T-helper 1 cell treated with Interleukin-12 subunit alpha and Interleukin-12 subunit beta and Interleukin-4 antibody, amounts not matched to agents 30 μg/mL and 1 μg/mL, for 36 hours (primary cell): Measurements from ENCODE around the gene SEMA5B.
A peak's percentile ranks its signal among the peaks of the same experiment; 100 is the strongest.

ENCODE experiments used
- H3K27ac Mint-ChIP-seq: one replicate; pipeline ENCODE4 v1.8.0; 2021; ENCODE audit warnings: mild to moderate bottlenecking, mixed read lengths
- H3K27me3 Mint-ChIP-seq: one replicate; pipeline ENCODE4 v1.8.0; 2021; ENCODE audit warnings: low read depth, mixed read lengths
- H3K36me3 Mint-ChIP-seq: one replicate; pipeline ENCODE4 v1.8.0; 2021; ENCODE audit warnings: low read depth, mixed read lengths
- H3K4me1 Mint-ChIP-seq: one replicate; pipeline ENCODE4 v1.8.0; 2021; ENCODE audit warnings: low read depth, mixed read lengths
- H3K4me3 Mint-ChIP-seq: one replicate; pipeline ENCODE4 v1.8.0; 2021; ENCODE audit warnings: mild to moderate bottlenecking, moderate library complexity, mixed read lengths
- H3K9me3 Mint-ChIP-seq: one replicate; pipeline ENCODE4 v1.8.0; 2021; ENCODE audit warnings: mixed read lengths

The SEMA5B gene

GRCh38 chr3:122985539-122985938 lies 42.0 kb downstream of the SEMA5B start:
- Mint-ChIP-seq H3K27me3 (peaks cover 41% of the 10 kb centered on the region), H3K27ac (no peak overlapping the region), H3K4me1 (no peaks in the 10 kb centered on the region)

GRCh38 chr3:122984650-122985049 lies 42.9 kb downstream of the SEMA5B start:
- H3K36me3 Mint-ChIP-seq, result no peaks in the 10 kb centered on the region
- no peak overlapping the region for H3K4me3 Mint-ChIP-seq
- H3K27me3 Mint-ChIP-seq, result peaks cover 40% of the 10 kb centered on the region
- no peak overlapping the region for H3K27ac Mint-ChIP-seq
- H3K9me3 Mint-ChIP-seq, result no peaks in the 10 kb centered on the region
- no peaks in the 10 kb centered on the region for H3K4me1 Mint-ChIP-seq

More at GRCh38 chr3:122985539-122985938, 42.0 kb downstream of the SEMA5B start:
- Mint-ChIP-seq H3K4me3 (no peak overlapping the region), H3K9me3 (no peaks in the 10 kb centered on the region), H3K36me3 (no peaks in the 10 kb centered on the region)

GRCh38 chr3:122984007-122984406 lies 43.6 kb downstream of the SEMA5B start:
- Mint-ChIP-seq H3K27me3 (peaks cover 36% of the 10 kb centered on the region), H3K36me3 (no peaks in the 10 kb centered on the region), H3K4me3 (no peak overlapping the region), H3K9me3 (no peaks in the 10 kb centered on the region), H3K27ac (no peak overlapping the region), H3K4me1 (peaks cover 2% of the 10 kb centered on the region)

- H3K9me3 Mint-ChIP-seq, result no peaks in the 10 kb centered on the region
- H3K4me1 Mint-ChIP-seq, result peaks cover 5% of the 10 kb centered on the region
- H3K4me3 Mint-ChIP-seq, result no peak overlapping the region
- no peaks in the 10 kb centered on the region for H3K36me3 Mint-ChIP-seq
- peaks cover 26% of the 10 kb centered on the region for H3K27me3 Mint-ChIP-seq
- H3K27ac Mint-ChIP-seq, result no peak overlapping the region
Measured at GRCh38 chr3:122982216-122983185, 45.1 kb downstream of the SEMA5B start.

- H3K27me3 Mint-ChIP-seq, result peaks cover 3% of the 10 kb centered on the region
- no peak overlapping the region for H3K27ac Mint-ChIP-seq
- H3K36me3 Mint-ChIP-seq, result no peaks in the 10 kb centered on the region
- H3K4me1 Mint-ChIP-seq, result peaks cover 21% of the 10 kb centered on the region
- no peaks in the 10 kb centered on the region for H3K9me3 Mint-ChIP-seq
- H3K4me3 Mint-ChIP-seq, result no peak overlapping the region
Measured at GRCh38 chr3:122979211-122979610, 48.4 kb downstream of the SEMA5B start.

GRCh38 chr3:122978569-122978968 lies 49.0 kb downstream of the SEMA5B start:
- Mint-ChIP-seq H3K4me1 (peaks cover 21% of the 10 kb centered on the region), H3K27me3 (peaks cover 3% of the 10 kb centered on the region), H3K27ac (no peak overlapping the region), H3K36me3 (no peaks in the 10 kb centered on the region), H3K9me3 (no peaks in the 10 kb centered on the region), H3K4me3 (no peak overlapping the region)

GRCh38 chr3:122977746-122978466 lies 49.7 kb downstream of the SEMA5B start:
- no peaks in the 10 kb centered on the region for H3K36me3 Mint-ChIP-seq
- no peak overlapping the region for H3K4me3 Mint-ChIP-seq
- no peak overlapping the region for H3K27ac Mint-ChIP-seq
- H3K9me3 Mint-ChIP-seq, result no peaks in the 10 kb centered on the region
- H3K4me1 Mint-ChIP-seq, result peaks cover 21% of the 10 kb centered on the region
- H3K27me3 Mint-ChIP-seq, result peaks cover 7% of the 10 kb centered on the region

- Mint-ChIP-seq H3K4me3 (peak overlapping the region; percentile 69), H3K9me3 (no peaks in the 10 kb centered on the region), H3K27me3 (peaks cover 9% of the 10 kb centered on the region), H3K27ac (peak overlapping the region; percentile 50), H3K36me3 (no peaks in the 10 kb centered on the region), H3K4me1 (peaks cover 21% of the 10 kb centered on the region)
Measured at GRCh38 chr3:122975924-122976293, 51.7 kb downstream of the SEMA5B start.

- peaks cover 11% of the 10 kb centered on the region for H3K27me3 Mint-ChIP-seq
- no peaks in the 10 kb centered on the region for H3K9me3 Mint-ChIP-seq
- H3K4me3 Mint-ChIP-seq, result peak overlapping the region; percentile 69
Measured at GRCh38 chr3:122975163-122975923, 52.2 kb downstream of the SEMA5B start.

GRCh38 chr3:122974764-122975162 lies 52.8 kb downstream of the SEMA5B start:
- Mint-ChIP-seq H3K36me3 (no peaks in the 10 kb centered on the region), H3K4me1 (peaks cover 21% of the 10 kb centered on the region), H3K9me3 (no peaks in the 10 kb centered on the region), H3K4me3 (peak overlapping the region; percentile 36), H3K27me3 (peaks cover 11% of the 10 kb centered on the region), H3K27ac (no peak overlapping the region)

More at GRCh38 chr3:122975163-122975923, 52.2 kb downstream of the SEMA5B start:
- Mint-ChIP-seq H3K4me1 (peaks cover 21% of the 10 kb centered on the region), H3K27ac (peak overlapping the region; percentile 50), H3K36me3 (no peaks in the 10 kb centered on the region)

- H3K36me3 Mint-ChIP-seq, result no peaks in the 10 kb centered on the region
- peaks cover 19% of the 10 kb centered on the region for H3K4me1 Mint-ChIP-seq
- no peaks in the 10 kb centered on the region for H3K9me3 Mint-ChIP-seq
- H3K4me3 Mint-ChIP-seq, result no peak overlapping the region
- peaks cover 11% of the 10 kb centered on the region for H3K27me3 Mint-ChIP-seq
- H3K27ac Mint-ChIP-seq, result no peak overlapping the region
Measured at GRCh38 chr3:122973893-122974615, 53.5 kb downstream of the SEMA5B start.

- Mint-ChIP-seq H3K27ac (no peak overlapping the region), H3K27me3 (peaks cover 11% of the 10 kb centered on the region), H3K4me1 (peaks cover 15% of the 10 kb centered on the region), H3K9me3 (no peaks in the 10 kb centered on the region), H3K4me3 (no peak overlapping the region), H3K36me3 (no peaks in the 10 kb centered on the region)
Measured at GRCh38 chr3:122972141-122972540, 55.4 kb downstream of the SEMA5B start.

GRCh38 chr3:122969585-122970469 lies 57.7 kb downstream of the SEMA5B start:
- peaks cover 1% of the 10 kb centered on the region for H3K4me1 Mint-ChIP-seq
- H3K36me3 Mint-ChIP-seq, result no peaks in the 10 kb centered on the region
- no peak overlapping the region for H3K4me3 Mint-ChIP-seq
- peaks cover 11% of the 10 kb centered on the region for H3K27me3 Mint-ChIP-seq
- no peaks in the 10 kb centered on the region for H3K9me3 Mint-ChIP-seq
- H3K27ac Mint-ChIP-seq, result no peak overlapping the region
